ENCODE data around the gene APOLD1. TPM values are rescaled to one million over a fixed set of nuclear protein-coding genes. Genes with fewer than 3 reads are reported as not detected.

The APOLD1 gene
- total RNA-seq, 3 donors from 2014 or later = 26.7 to 236 (median 41.4) TPM

GRCh38 chr12:12812174-12812573 is 26.7 kb downstream of the APOLD1 start:
- intact Hi-C loops (cut with DNase I; ENCODE audit: low total_unique reads) = no loop called here
- no peaks in the 10 kb centered on the region for H3K36me3 ChIP-seq
- H3K4me1 ChIP-seq = peaks cover 6 to 12% of the 10 kb centered on the region in 2 donors
- TF ChIP-seq POLR2A (IDR thresholded peaks at IDR 0.05) = no peak
- no peak for TF ChIP-seq POLR2AphosphoS5 (IDR thresholded peaks at IDR 0.05)
- no peak for TF ChIP-seq CTCF (IDR thresholded peaks at IDR 0.05)
- no peak overlapping the region for H3K4me3 ChIP-seq
- H3K9me3 ChIP-seq = no peaks in the 10 kb centered on the region
- no peaks in the 10 kb centered on the region for H3K27me3 ChIP-seq
- H3K27ac ChIP-seq = no peak overlapping the region
- no peak for DNase-seq (ENCODE audit: low spot score in 2 of 2)

- no peaks in the 10 kb centered on the region for H3K36me3 ChIP-seq
- DNase-seq (ENCODE audit: low spot score in 2 of 2) = no peak
- H3K4me3 ChIP-seq = peak overlapping the region in 2 of 3 donors; percentile 80 to 93
- no peaks in the 10 kb centered on the region for H3K9me3 ChIP-seq
- TF ChIP-seq POLR2A (IDR thresholded peaks at IDR 0.05) (no peak), POLR2AphosphoS5 (IDR thresholded peaks at IDR 0.05) (no peak), CTCF (IDR thresholded peaks at IDR 0.05) (no peak)
- peaks cover 6 to 12% of the 10 kb centered on the region in 2 donors for H3K4me1 ChIP-seq
- H3K27ac ChIP-seq = peak overlapping the region in 1 of 2 donors; percentile 87
- no peaks in the 10 kb centered on the region for H3K27me3 ChIP-seq
- intact Hi-C loops (cut with DNase I; ENCODE audit: low total_unique reads) = no loop called here
These were observed 27.2 kb downstream of the APOLD1 start for GRCh38 chr12:12812618-12813119.

- peak within 1 kb of the TSS; percentile 87 for H3K27ac ChIP-seq
- H3K9me3 ChIP-seq = no peaks in the 10 kb centered on the region
- intact Hi-C loops (cut with DNase I; ENCODE audit: low total_unique reads) = no loop called here
- no peaks in the 10 kb centered on the region for H3K27me3 ChIP-seq
- H3K4me3 ChIP-seq = peak within 1 kb of the TSS; percentile 63 to 93 (median 80)
- peak; percentile 93 to 97 for DNase-seq (ENCODE audit: low spot score in 2 of 2)
- peak; percentile 97 to 98 (median 98) for TF ChIP-seq CTCF (IDR thresholded peaks at IDR 0.05)
- peak; percentile 87 to 95 (median 94) for TF ChIP-seq POLR2AphosphoS5 (IDR thresholded peaks at IDR 0.05)
- peak; percentile 39 for TF ChIP-seq POLR2A (IDR thresholded peaks at IDR 0.05)
- peaks cover 6 to 12% of the 10 kb centered on the region in 2 donors for H3K4me1 ChIP-seq
- H3K36me3 ChIP-seq = no peaks in the 10 kb centered on the region
These were observed 28.0 kb downstream of the APOLD1 start, which contains the start of gene DDX47 for GRCh38 chr12:12813120-12814101. TSS of gene DDX47 (plus strand) at chr12:12813346. CDS start at chr12:12813368, 22 bp downstream.

GRCh38 chr12:12817616-12818015 is 32.2 kb downstream of the APOLD1 start:
- H3K4me1 ChIP-seq = peaks cover 10 to 24% of the 10 kb centered on the region in 2 donors
- no peak for DNase-seq (ENCODE audit: low spot score in 2 of 2)
- no peaks in the 10 kb centered on the region for H3K9me3 ChIP-seq
- intact Hi-C loops (cut with DNase I; ENCODE audit: low total_unique reads) = no loop called here
- no peaks in the 10 kb centered on the region for H3K36me3 ChIP-seq
- H3K27me3 ChIP-seq = no peaks in the 10 kb centered on the region
- no peak overlapping the region for H3K27ac ChIP-seq
- no peak overlapping the region for H3K4me3 ChIP-seq
- no peak for TF ChIP-seq CTCF (IDR thresholded peaks at IDR 0.05)
- no peak for TF ChIP-seq POLR2A (IDR thresholded peaks at IDR 0.05)
- no peak for TF ChIP-seq POLR2AphosphoS5 (IDR thresholded peaks at IDR 0.05)

- intact Hi-C loops (cut with DNase I; ENCODE audit: low total_unique reads) = no loop called here
- H3K27ac ChIP-seq = peak overlapping the region; percentile 49 to 82
These were observed 33.2 kb downstream of the APOLD1 start for GRCh38 chr12:12818701-12819100.

More at GRCh38 chr12:12818701-12819100, 33.2 kb downstream of the APOLD1 start:
- no peak for DNase-seq (ENCODE audit: low spot score in 2 of 2)
- Histone ChIP-seq H3K27me3 (no peaks in the 10 kb centered on the region), H3K9me3 (no peaks in the 10 kb centered on the region), H3K4me3 (no peak overlapping the region), H3K4me1 (peaks cover 10 to 24% of the 10 kb centered on the region in 2 donors), H3K36me3 (peaks cover 9% of the 10 kb centered on the region)
- TF ChIP-seq POLR2A (IDR thresholded peaks at IDR 0.05) (no peak), POLR2AphosphoS5 (IDR thresholded peaks at IDR 0.05) (no peak), CTCF (IDR thresholded peaks at IDR 0.05) (no peak)
